Fibroblast of skin of right biceps (primary cell): ENCODE measurements around the gene RBBP8NL.

Experiments used
- DNase-seq: peaks from one replicate; pipeline ENCODE4 v3.0.0-alpha.2; 2013

The RBBP8NL gene, protein sequence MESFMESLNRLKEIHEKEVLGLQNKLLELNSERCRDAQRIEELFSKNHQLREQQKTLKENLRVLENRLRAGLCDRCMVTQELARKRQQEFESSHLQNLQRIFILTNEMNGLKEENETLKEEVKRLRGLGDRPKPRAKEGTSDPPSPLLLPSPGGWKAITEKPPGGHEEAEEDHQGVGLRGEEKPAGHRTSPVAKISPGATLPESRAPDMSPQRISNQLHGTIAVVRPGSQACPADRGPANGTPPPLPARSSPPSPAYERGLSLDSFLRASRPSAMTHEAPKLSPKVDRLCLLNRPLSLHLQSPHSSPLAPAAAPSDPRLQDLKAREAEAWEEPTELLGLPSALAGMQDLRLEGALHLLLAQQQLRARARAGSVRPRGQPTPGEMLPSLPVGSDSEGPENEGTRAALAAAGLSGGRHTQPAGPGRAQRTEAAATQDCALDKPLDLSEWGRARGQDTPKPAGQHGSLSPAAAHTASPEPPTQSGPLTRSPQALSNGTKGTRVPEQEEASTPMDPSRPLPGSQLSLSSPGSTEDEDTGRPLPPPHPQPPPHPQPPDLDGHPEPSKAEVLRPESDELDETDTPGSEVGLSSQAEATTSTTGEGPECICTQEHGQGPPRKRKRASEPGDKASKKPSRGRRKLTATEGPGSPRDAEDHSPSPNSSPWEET

DNA sequence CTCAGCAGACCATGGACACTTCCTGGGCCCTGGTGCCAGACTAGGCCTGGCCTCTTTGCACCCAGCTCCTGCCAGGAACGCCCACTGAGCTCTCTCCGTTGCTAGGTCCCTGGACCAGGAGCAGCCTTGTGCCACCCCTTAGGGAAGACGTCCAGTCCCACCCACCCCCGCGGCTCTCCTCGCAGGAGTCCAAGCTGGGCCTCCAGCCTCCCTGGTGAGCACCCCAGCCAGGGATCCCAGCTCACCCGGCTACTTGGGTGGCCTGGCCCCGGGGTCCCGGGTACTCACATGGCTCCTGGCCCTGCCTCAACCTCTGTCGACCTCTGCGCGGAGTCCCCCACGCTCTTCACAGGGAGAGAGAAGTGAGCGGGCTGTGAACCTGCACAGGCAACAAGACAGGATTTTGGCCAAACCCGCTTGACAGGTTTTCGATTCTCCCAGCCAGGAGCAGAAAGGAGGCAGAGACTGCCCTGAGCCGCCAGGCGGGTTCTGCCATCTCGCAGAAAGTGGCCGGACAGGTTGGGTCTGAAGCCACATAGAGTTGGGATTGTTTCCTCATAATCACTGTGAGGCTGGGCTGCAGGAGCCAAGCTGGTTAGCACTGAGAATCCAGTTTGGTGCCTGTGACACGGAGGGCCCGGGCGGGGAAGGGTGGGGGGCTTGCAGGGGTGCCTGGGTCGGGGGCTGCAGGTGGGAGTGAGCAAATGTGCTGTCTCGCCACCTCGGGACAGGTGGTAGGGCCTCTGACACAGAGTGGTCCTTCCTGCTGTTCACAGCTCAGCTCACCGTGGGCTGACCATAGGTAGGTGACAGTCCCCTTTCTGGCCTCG, at the start of gene RBBP8NL:
TSS of gene RBBP8NL (minus strand) at position 368 of the 830 bp plus-strand sequence. CDS start 7,892 bp downstream, outside the sequence.
- no peak for DNase-seq

DNA sequence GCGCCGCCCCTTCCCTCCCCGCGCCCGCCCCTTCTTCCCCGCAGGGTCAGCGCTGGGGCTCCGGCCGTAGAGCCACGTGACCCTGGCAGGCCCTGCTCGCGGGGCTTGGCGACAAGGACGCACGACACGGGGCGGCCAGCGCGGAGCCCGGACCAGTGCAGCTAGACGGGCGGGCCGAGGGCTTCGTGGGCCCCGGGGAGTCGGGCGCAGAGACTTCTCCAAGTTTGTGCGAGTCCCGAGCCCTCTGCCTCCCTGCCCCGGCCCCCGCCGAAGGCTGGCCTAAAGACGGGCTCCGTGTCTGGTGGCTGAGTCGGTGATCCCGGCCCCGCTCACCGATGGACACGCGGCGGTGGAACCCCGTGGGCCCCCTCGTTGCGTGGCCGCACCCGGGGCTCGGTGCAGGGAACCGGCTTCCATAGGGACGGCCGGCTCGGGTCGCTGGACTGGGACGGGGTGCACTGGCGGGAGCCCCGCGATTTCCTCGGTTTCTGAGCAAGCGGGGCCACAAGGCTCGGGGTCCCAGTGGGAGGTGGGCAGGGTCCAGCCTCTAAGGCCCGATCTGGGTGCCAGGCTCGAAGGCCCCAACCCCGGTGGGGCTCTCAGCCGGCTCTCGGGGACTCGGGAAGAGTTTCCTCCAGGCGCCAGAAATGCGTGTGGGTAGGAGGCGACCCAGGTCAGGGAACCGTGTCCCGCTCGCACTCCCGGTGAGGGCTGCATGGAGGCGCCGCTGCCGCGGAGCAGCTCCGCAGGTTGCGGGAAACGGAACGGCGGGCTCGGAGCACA, 48.9 kb upstream of the RBBP8NL start:
- DNase-seq = no peak

DNA sequence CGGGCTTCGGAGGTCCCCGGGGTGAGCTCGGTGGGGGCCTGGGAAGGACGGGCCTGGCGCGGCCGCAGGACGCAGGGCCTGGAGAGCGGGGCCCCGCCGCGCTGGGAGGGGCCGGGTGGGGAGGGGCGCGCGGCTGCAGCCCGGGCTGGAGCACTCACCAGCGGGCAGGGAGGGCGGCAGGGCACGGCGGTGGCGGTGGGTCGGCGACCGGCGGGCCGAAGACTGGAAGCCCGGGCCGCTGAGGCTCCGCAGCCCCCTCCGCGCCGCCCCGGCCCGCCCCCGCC, 48.4 kb upstream of the RBBP8NL start, which contains the start of gene GATA5:
TSS of gene GATA5 (minus strand) at position 224 of the 284 bp plus-strand sequence. CDS start 474 bp downstream, outside the sequence.
- no peak for DNase-seq

DNA sequence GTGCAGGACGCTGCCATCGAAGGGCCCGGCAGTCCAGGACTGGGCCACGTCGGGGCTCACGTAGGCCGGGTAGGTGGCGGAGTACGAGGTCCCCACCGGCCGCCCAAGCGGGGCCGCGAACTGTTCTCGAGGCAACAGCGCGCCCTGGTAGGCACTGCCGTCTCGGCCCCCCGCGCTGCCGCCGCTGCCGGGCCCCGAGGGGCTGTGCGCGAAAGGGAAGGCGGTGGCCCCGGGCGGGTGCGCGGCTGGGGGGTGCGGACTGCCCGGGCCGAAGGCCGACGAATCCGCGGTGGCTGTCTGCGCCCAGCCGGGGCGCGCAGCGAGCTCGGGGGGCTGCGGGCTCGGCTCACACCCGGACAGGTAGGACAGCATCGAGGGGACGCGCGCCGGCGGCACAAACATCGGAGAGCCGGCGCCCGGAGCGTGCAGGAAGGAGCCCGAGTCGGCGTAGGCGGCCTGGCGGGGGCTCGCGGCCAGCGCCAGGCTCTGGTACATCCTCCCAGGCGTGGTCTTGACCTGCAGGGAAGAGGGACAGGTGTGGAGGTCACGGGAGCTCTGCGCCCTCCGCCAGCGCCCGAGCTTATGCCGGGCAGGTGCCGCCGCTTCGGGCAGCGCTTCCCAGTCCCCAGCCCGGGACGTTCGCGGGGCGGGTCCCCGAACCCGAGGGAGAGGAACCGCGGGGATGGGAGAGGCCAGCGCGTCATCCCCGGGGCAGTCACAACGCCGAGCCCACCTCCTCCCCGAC, 47.9 kb upstream of the RBBP8NL start:
- no peak for DNase-seq

DNA sequence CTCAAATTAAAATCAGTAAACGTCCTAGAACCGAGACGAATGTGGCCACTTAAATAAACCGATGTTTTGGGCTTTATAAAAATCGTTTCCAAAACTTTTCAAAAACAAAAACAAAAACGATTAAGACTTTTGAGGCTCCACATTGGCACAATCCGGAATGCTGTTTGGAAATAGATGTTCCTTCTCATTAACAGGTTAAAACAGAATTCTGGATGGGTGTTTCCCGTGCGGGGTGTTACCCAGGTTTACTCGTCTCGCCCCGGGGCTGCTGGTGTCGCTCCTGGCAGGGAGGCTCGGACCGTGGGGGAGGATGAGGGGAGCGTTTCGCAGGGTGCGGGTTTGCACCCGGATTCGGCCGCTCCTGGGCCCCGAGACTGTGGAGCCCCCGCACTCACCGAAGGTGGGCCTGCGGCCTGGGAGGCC, 47.3 kb upstream of the RBBP8NL start:
- no peak for DNase-seq

DNA sequence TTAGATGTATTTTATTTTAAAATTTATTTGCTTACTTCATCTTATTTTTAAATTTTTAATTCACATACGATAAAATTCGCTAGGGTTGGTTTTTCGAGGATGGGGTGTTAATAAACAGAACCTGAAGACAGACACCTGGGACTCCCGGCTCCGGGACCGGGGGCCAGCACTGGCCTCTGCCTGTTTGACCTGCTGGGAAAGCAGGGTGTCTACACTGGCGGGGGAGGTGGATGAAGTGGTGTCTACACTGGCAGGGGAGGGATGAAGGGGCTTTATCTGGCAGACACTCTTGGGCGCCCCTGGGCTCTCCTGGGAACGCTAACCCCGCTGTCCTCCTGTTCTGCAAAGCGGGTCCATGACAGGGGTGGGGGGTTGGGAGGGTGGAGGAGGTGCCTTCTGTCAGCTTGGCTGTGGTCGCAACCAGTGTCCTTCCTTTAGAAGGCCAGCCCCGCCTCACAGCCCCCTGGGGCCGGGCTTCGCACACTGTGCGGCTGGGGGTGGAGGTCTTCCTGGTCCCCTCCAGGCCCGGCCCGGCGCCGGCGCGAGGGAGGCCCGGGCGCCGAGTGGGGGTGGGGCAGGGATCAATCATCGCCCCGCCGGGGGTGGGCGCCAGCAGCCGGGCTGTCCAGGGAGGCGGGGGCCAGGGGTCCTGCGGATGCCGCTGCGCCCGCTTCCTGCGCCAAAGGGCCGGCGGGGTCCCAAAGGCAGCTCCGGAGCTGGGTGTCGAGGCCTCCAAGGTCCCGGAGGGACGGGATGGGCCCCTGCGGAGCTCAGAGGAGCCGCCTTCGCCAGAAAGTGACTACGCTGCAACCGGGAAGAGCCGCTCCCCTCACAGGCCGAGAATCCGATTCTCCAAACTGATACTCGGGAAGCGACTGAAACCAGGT, 46.6 kb upstream of the RBBP8NL start:
- DNase-seq = no peak

DNA sequence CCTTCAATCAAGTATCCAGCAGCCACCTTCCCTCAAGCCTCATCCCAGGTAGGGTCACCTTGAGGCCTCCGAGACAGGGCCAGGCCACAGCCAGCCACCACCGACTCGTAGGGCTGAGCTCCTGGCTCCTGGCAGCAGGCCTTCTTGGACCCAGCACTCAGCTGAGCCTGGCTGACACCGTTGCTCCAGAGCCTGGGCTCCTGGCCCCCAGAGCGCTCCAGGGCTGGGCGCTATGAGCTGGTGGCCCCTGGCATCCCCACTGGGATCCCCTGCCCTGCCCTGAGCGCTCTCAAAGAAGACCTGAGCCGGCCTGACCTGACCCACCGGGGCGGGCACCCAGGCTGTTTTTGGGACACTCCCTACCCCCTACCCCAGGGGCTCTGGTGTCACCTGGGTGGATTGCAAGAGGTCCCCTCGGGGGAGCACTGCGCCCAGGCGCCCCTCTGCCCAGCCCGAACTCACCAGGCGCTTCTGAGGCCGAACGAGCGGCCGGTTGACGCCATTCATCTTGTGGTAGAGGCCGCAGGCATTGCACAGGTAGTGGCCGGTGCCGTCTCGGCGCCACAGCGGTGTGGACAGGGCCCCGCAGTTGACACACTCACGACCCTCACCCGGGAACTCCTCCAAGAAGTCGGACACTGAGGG, 45.7 kb upstream of the RBBP8NL start:
- no peak for DNase-seq

DNA sequence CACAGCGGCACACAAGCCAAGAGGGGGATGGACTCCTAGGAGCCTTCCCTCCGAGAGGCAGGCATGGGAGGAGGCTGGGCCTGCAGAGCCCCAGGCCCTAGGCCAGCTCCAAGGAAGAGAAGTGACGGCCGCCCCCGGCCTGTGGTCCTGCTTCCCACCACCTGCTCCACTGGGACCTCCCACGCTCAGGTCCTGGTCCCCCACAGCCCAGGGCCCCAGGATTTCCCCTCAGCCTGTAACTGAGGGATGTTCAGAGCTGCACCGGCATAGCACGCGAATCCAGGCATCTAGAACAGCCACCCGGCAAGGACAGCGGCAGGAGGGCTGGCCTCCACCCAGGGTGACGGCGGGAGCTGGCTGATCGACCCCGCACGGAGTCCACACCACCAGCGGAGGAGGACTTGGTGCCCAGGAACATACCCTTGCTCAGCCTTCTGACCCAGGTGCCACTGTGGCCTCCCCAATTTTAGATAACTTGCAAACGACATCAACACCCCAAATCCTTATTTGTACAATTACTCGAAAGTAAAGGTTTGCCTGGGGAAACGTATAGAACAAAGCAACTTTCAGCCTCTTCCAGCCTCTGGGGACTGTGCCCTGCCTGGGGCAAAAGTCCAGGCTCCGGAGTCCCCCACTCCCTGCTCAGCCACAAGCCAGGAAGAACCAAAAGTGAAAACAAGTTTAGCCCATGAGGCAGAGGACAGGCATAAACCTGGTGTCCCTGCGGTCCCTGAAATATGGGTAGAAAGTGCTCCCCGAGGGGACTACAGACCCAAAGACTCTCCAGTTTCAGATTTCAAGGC, 45.0 kb upstream of the RBBP8NL start:
- DNase-seq = no peak

DNA sequence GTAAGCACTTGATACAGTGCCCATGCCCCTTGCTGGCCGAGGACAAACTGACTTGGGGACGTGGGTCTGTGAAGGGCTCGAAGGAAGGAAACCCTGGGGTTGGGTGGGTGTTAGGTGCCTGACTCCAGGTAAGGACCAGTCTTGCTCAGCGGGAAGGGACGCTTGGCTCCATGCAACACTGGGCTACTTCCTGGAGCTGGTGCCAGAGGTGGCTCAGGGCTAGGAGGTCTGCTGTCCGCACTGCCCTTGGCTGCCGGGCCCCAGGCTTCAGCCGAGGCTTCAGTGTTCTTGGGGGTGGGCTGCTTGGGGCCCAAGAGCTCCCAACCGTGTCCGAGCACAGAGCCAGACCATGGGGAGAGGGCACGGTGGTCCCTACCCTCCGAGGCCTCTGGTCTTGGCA, 43.1 kb upstream of the RBBP8NL start:
- DNase-seq = no peak

DNA sequence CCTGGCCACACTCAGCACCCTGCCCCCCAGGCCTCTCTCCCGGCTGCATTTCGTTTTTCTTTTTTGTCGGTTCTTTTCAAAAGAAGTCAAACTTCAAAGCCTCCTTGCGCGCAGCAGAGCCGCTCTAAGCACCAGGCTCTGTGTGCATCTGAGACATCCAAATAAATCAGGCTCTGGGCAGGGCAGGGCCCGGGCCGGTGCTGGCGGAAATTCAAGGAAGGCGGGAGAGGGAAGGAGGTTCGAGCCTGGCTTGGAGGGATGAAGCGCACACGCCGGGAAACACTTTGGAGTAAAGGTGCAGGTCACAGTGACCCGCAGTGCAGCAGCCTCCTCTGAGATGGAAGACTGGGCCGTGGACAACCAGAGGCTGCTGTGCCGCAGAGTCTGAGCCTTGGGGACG, 42.7 kb upstream of the RBBP8NL start:
- no peak for DNase-seq

DNA sequence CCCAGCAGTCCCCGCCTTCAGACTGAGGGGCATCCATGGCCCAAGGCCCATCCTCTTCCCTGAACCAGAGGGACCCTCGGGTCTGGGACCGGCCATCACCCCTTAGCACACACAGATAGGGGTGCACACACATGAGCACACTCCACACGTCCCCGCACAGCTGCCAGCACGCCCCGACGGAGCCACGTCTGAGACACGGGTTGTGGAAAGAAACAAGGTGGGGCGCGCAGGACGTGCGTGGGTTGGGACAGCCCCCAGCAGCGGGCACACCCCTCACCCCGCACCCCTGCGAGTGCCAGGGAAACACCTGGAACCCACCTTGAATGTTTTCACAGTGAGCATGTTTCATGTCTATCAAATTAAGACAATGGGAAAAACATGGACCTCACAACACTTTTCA, 42.0 kb upstream of the RBBP8NL start:
- no peak for DNase-seq

DNA sequence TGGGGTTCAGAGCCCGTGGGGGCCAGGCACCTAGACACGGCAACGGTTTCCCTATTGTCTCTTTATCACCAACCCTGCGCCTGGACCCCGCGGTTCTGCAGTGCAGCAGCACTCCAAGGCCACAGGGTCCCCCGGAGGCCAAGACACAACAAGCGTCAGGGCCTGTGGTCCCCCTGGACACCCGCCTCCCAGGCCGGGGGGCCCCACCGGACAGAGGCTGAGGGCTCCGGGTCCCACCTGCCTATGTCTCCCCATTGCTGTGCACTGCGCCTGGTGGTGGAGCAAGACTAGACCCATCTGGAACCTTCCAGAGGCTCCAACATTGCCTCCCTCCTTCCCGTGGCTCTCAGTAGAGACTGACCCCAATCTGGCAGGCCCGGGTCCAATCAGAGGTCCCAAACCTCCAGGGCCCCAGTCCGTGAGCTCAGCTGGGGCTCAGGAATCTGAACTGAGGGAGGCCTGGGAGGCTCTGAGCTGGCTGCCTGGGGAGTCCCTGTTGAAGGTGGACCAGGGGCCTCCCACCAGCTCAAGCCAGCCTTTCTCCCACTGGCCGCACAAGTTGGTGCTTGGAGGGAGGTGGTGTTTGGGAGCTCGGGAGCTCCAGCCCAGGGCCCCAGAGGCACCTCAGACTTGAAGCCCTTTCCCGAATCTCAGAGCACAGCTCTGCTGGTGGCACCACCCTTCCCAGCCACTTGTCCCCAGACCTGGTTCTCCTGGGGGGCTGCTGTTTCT, 39.6 kb upstream of the RBBP8NL start:
- DNase-seq = no peak

DNA sequence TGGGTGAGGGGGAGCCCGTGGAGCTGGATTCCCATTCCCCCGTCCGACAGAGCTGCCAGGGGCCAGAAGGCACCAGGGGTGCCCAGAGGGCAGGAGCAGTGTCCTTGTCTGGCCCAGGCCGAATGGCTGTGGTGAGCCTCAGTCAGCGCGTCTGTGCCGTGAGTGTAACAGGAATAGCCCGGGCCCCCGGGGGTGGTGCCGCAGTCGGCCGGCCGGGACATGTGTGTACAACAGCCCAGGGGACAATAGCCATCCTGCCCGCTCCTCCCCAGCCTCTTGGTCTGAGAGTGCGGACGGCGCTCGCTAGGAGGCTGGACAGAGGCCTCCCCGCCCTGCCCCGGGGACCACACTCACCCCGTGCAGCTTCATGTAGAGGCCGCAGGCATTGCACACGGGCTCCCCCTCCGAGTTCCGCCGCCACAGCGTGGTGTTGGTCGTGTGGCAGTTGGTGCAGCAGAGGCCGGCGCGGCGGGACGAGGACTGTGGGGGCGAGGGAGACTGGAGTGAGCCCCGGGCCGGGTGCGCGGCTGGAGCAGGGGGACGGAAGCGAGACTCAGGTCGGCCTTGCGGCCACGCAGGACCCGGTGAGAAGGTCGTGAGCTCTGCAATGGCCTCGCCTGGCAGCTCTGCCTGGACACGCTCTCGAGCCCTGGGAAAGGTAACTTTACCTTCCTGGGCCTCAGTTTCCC, 38.9 kb upstream of the RBBP8NL start:
- no peak for DNase-seq

DNA sequence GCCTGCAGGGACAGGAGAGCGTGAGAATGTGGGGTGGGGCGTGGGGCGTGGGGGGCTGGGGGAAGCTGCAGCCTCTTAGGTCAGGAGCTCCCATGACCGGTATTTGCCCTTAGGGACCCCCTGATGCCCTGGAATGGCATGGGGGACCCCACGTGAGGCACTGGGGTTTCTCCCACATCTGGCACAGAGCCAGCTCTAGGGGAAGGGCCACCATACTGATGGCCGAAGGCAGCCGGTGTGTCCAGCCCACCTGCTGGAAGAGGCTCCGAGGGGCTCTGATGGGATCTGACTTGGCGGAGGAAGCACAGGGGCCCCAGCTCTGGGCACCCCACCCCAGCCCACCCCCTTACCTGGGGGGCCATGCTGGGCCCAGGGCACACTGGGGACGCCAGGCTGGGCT, 37.7 kb upstream of the RBBP8NL start:
- no peak for DNase-seq

DNA sequence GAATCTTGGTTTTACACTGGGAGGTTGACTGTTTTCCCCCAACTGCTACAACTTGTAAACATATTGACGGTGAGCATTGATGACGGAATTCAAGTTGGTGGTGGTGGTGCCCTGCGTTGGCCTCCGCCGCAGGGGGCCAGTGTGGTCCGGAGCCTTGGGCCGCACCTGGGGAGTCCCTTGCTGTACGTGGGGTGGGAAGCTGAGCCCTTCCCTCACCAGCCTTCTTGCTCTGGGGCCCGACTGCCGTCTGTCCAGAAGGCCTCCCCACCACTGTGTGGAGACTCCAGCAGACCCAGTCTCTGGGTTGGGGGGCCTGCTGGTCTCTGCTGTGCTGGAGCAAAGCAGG, 37.1 kb upstream of the RBBP8NL start:
- DNase-seq = no peak

DNA sequence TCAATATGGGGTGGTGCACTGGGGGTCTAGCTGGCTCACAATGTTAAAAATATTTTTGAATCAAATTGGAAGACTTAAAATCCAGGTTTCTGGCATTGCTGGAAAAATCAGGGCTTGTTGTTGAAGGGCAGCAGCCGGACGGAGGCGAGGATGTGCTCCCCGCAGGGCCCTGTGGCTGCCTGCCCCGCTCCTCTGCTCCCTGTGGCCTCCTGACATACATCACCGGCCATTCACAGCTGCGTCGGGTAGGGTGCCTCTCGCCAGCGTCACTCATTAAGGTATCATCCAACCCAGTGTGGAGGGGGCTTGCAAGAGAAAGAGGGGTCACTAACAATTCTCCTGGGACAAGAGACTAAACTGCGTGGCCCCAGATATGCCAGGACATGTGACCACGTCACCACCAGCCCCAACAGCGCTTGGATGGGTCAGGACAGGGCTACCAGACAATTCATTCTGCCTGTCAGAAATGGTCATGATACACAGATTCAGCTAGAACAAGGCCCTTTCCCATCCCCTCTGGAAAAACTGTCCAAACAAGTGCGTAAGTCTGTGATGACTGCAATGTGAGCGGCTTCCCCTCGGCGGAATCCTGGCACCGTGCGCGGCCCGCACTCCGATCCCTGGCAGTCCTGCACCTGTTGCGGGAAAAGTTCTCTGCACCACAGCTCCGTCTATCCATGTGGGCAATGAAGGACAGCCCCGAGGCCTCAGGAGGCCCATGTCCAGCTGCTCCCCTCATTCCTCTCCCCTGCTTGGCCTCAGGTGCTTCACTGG, 36.5 kb upstream of the RBBP8NL start:
- DNase-seq = no peak

DNA sequence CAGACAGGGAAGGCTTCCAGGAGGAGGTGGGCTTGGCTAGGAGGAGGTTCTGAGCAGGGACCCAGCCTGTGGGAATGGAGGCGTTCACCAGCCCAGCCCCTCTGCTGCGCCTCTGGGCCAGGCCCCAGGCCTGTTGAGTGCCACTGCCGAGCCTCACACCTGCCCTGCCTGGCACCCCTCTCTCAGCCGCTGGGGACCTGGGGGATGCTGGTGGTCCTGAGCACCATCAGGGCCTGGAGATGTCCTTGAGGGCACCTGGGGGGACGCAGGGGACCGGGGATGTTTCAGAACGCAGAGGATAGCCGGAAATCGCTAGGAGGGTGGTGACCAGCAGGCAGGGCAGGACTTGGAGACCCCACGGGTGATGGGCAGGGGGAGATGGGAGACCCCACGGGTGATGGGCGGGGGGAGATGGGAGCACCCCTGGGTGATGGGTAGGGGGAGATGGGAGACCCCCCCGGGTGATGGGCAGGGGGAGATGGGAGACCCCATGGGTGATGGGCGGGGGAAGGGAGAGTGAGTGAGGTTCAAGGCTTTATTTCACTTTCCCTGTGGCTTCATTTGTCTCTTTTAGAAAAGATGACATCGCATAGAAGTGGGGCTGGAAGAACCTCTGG, 35.7 kb upstream of the RBBP8NL start:
- no peak for DNase-seq
